ENCODE measurements around the gene BSCL2. TPM values are rescaled to one million over a fixed set of nuclear protein-coding genes. Genes with fewer than 3 reads are reported as not detected.

The BSCL2 gene
- total RNA-seq, 2 donors from 2014 or later, result 36.5 to 65.5 TPM

DNA sequence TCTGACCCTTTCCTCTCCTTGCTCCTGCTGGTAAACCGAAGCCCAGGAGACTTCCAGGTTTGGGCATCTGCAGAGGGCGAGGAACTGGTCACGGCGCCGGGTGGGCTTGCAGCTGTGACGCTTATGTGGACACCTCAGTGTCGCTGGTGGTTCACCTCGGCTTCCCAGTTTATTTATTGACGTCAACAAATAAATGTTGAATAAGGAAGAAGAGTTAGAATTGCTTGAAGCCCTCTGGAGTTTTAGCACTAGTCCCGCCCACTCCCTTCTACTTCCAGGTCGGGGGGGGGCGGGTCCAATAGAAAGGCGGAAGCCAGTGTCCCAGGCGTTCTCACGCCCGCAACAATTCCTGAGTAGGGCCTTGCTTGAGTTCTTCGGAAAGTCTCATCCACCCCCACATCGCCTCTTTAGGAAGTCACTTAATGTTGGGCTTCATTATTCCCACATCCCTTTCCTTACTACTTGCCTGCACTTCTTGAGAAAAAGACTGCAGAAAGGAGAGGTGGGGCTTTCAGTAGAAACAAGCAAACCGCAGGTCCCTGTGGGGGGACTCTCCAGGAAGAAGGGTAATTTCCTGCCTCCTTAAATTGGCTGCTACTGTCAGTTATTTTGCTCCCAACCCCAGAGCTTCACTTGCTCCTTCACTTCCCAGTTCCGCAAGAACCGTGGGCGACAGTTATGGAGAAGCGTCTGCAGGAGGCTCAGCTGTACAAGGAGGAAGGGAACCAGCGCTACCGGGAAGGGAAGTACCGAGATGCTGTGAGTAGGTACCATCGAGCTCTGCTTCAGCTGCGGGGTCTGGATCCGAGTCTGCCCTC, 21.2 kb upstream of the BSCL2 start, which contains the start of gene TTC9C:
TSS of gene TTC9C (plus strand) at position 316 of the 818 bp plus-strand sequence. CDS start at position 679, 363 bp downstream.
- peak; percentile 94 for DNase-seq
- H3K4me1 ChIP-seq, result peaks cover 13% of the 10 kb centered on the region
- TF ChIP-seq CTCF (IDR thresholded peaks at IDR 0.05), result no peak
- peak within 1 kb of the TSS; percentile 98 for H3K27ac ChIP-seq
- no peaks in the 10 kb centered on the region for H3K27me3 ChIP-seq
- H3K9me3 ChIP-seq, result no peaks in the 10 kb centered on the region
- peak within 1 kb of the TSS; percentile 91 to 96 for H3K9ac ChIP-seq (ENCODE audit: low read depth in 2 of 2, low read length in 2 of 2)
- peak within 1 kb of the TSS; percentile 74 for H3K4me3 ChIP-seq
- intact Hi-C loops (cut with DNase I), result no loop called here
- peaks cover 2% of the 10 kb centered on the region for H3K36me3 ChIP-seq

- peaks cover 13% of the 10 kb centered on the region for H3K4me1 ChIP-seq
- TF ChIP-seq CTCF (IDR thresholded peaks at IDR 0.05), result no peak
- intact Hi-C loops (cut with DNase I), result no loop called here
- H3K9me3 ChIP-seq, result no peaks in the 10 kb centered on the region
- peak overlapping the region; percentile 98 for H3K27ac ChIP-seq
- peak; percentile 91 for DNase-seq
- H3K9ac ChIP-seq (ENCODE audit: low read depth in 2 of 2, low read length in 2 of 2), result peak overlapping the region; percentile 91 to 96
- H3K27me3 ChIP-seq, result no peaks in the 10 kb centered on the region
- peaks cover 7% of the 10 kb centered on the region for H3K36me3 ChIP-seq
- H3K4me3 ChIP-seq, result peak overlapping the region; percentile 74
Observed at GRCh38 chr11:62727872-62728170, 20.6 kb upstream of the BSCL2 start.

DNA sequence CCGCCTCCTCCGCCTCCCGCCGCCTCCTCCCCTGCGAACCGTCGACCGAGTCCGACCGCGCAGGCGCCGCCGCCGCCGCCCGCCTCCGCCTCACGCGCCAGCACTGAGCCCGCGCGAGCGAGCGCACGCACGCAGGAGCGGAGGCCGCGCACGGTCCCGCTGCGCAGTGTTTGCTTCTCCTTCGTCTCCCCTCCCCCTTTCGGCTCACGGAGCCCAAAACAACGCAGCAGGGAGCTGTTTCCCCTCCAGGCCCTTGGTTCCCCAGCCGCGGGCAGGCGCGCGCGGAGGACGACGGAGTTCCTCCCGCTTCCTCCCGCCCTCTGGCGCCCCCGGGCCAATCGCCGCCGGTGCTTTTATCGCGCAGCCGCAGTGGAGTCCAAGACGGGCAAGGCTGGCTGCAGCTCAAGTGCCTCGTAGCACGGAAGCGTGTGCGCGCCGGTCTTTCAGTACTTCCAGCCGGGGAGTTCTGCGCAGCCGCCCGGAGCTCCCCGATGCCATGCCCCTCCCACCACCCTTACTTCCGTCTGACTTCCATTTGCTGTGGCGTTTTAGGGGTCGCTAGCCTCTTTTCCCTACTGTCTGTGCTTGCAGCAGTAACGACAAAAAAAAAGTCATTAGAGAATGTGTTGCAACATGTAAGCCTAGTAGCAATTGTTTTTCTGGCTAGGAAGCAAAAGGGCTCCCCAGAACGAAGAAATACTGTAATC, 20.1 kb upstream of the BSCL2 start, which contains the start of gene HNRNPUL2:
TSS of gene HNRNPUL2 (minus strand) at position 293 of the 707 bp plus-strand sequence. CDS start 301 bp downstream, outside the sequence.
- H3K4me3 ChIP-seq, result peak within 1 kb of the TSS; percentile 74
- peak within 1 kb of the TSS; percentile 91 to 96 for H3K9ac ChIP-seq (ENCODE audit: low read depth in 2 of 2, low read length in 2 of 2)
- TF ChIP-seq CTCF (IDR thresholded peaks at IDR 0.05), result no peak
- H3K9me3 ChIP-seq, result no peaks in the 10 kb centered on the region
- peaks cover 13% of the 10 kb centered on the region for H3K4me1 ChIP-seq
- intact Hi-C loops (cut with DNase I), result no loop called here
- no peaks in the 10 kb centered on the region for H3K27me3 ChIP-seq
- H3K36me3 ChIP-seq, result peaks cover 12% of the 10 kb centered on the region
- peak within 1 kb of the TSS; percentile 98 for H3K27ac ChIP-seq
- DNase-seq, result peak; percentile 98

GRCh38 chr11:62726915-62727164, 19.6 kb upstream of the BSCL2 start:
- Histone ChIP-seq H3K27ac (peak overlapping the region; percentile 98), H3K4me3 (peak overlapping the region; percentile 74), H3K4me1 (peaks cover 13% of the 10 kb centered on the region), H3K9me3 (no peaks in the 10 kb centered on the region), H3K36me3 (peaks cover 16% of the 10 kb centered on the region), H3K27me3 (no peaks in the 10 kb centered on the region), H3K9ac (ENCODE audit: low read depth in 2 of 2, low read length in 2 of 2) (peak overlapping the region; percentile 91 to 94)
- DNase-seq, result no peak
- intact Hi-C loops (cut with DNase I), result no loop called here
- TF ChIP-seq CTCF (IDR thresholded peaks at IDR 0.05), result no peak

DNA sequence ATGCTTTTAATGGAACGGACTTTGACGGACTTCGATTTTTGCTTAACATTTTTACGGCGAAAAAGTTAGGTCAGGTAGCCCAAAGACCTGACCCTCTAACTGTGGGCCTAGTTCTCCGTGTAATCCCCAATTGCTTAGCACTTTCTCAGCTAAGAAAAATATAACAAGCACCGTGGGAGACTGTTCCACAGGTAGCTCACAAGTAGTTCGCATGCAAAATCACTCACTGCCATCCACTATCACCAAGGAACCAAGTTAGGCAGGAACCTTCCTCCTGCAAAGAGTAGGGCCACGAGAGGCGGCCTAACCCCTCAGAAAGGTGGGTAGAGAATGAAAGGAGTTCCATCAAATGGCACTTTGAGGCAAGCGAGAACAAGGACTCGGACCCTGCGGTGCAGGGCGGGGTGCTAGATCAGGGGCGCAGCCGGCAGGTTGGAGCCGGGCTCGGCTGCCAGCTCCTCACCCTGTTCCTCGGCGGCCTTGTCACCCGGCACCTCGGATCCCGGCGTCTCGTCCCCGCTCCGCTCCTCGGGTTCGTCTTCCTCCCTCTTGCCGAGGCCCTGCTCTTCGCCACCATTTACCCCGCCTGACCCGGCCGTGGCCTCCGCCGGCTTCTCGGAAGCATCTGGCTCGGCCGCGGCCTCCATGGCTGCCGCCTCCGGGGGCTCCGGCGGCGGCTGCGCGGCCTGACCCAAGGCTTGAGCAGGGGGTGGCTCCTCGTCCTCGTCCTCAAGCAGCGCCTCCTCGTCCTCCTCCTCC, 19.1 kb upstream of the BSCL2 start:
- no peak for DNase-seq
- Histone ChIP-seq H3K4me1 (peaks cover 13% of the 10 kb centered on the region), H3K4me3 (peak overlapping the region; percentile 74), H3K27me3 (no peaks in the 10 kb centered on the region), H3K9ac (ENCODE audit: low read depth in 2 of 2, low read length in 2 of 2) (peak overlapping the region; percentile 91 to 94), H3K9me3 (no peaks in the 10 kb centered on the region), H3K36me3 (peaks cover 21% of the 10 kb centered on the region), H3K27ac (peak overlapping the region; percentile 98)
- TF ChIP-seq CTCF (IDR thresholded peaks at IDR 0.05), result no peak
- intact Hi-C loops (cut with DNase I), result no loop called here

All from colonic mucosa (tissue), 4 donors.